HUES6 (cell line): ENCODE measurements around the gene FAM13B.

Experiments used
- H3K27ac ChIP-seq: 2 replicates; pipeline ENCODE4 v1.7.0; 2013; ENCODE audit warnings: low read depth, mild to moderate bottlenecking, low read length, inconsistent platforms
- H3K27me3 ChIP-seq: 2 replicates; pipeline ENCODE4 v1.6.1; 2013; ENCODE audit warnings: low read length; ENCODE audit not compliant: control insufficient read depth, insufficient read depth
- H3K36me3 ChIP-seq: 2 replicates; pipeline ENCODE4 v1.6.1; 2013; ENCODE audit warnings: low read length; ENCODE audit not compliant: control insufficient read depth, insufficient read depth
- H3K4me1 ChIP-seq: 2 replicates; pipeline ENCODE4 v1.6.1; 2013; ENCODE audit warnings: low read length; ENCODE audit not compliant: control insufficient read depth, insufficient read depth
- H3K4me3 ChIP-seq: 2 replicates; pipeline ENCODE4 v1.5.1; 2013; ENCODE audit warnings: low read depth, low read length
- H3K9ac ChIP-seq: one replicate; pipeline ENCODE4 v1.6.1; 2013; ENCODE audit warnings: mild to moderate bottlenecking, low read length
- H3K9me3 ChIP-seq: 2 replicates; pipeline ENCODE4 v1.6.1; 2013; ENCODE audit warnings: low read depth, low read length; ENCODE audit not compliant: control insufficient read depth, insufficient read depth

Gene FAM13B

DNA sequence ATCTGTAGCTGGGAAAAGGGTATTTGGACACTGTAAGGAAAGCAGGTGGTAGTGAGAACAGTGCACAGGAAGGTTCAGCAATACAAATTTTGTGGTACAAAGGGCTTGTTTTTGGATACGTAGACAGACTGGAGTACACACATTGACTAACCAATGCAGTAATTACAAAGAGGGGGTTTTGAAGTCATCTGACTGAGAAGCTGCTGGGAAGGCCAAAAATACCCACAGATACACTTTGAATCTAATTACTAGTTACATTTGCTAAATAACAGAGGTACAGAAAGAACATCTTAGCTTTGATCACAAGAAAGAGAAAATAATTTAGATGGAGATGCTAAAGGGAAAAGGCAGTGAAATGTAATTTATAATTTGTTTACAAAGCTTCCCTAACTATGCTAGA is 97.7 kb downstream of the FAM13B start:
- Histone ChIP-seq H3K9ac (no peak overlapping the region), H3K4me1 (no peaks in the 10 kb centered on the region), H3K27me3 (no peaks in the 10 kb centered on the region), H3K36me3 (peaks cover 30% of the 10 kb centered on the region), H3K27ac (no peak overlapping the region), H3K9me3 (no peaks in the 10 kb centered on the region), H3K4me3 (no peak overlapping the region)

- Histone ChIP-seq H3K9me3 (no peaks in the 10 kb centered on the region), H3K9ac (no peak overlapping the region), H3K4me3 (no peak overlapping the region), H3K27ac (no peak overlapping the region), H3K4me1 (no peaks in the 10 kb centered on the region), H3K27me3 (no peaks in the 10 kb centered on the region), H3K36me3 (peaks cover 13% of the 10 kb centered on the region)
Observed at GRCh38 chr5:137933491-137933911, 99.4 kb downstream of the FAM13B start.

- H3K4me3 ChIP-seq, result no peak overlapping the region
- H3K27me3 ChIP-seq, result no peaks in the 10 kb centered on the region
- H3K4me1 ChIP-seq, result no peaks in the 10 kb centered on the region
- H3K27ac ChIP-seq, result no peak overlapping the region
- H3K36me3 ChIP-seq, result peaks cover 7% of the 10 kb centered on the region
- no peaks in the 10 kb centered on the region for H3K9me3 ChIP-seq
- H3K9ac ChIP-seq, result no peak overlapping the region
Observed at GRCh38 chr5:137932800-137933199, 100.1 kb downstream of the FAM13B start.

DNA sequence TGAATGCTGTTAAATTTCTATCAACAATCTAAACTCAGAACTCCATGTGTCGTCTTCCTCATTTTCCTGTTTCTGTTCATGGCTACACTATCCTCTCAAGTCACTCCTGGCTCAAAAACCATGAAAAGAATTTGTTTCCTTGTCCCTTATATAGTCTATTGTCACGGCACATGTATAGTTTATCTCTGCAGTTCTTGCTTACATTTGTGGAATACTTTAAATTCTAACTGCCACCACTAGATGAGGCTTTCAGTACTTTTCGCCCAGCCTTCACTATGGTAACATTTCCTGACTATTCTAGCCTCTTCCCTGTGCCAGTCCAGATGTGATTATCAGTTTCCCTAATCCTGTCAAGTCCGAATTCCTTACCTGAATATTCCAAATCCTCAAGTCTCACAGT is 109.0 kb downstream of the FAM13B start:
- H3K36me3 ChIP-seq, result no peaks in the 10 kb centered on the region
- no peaks in the 10 kb centered on the region for H3K27me3 ChIP-seq
- H3K9ac ChIP-seq, result no peak overlapping the region
- H3K9me3 ChIP-seq, result no peaks in the 10 kb centered on the region
- H3K4me1 ChIP-seq, result no peaks in the 10 kb centered on the region
- no peak overlapping the region for H3K27ac ChIP-seq
- no peak overlapping the region for H3K4me3 ChIP-seq

- no peaks in the 10 kb centered on the region for H3K27me3 ChIP-seq
- H3K9me3 ChIP-seq, result no peaks in the 10 kb centered on the region
- no peaks in the 10 kb centered on the region for H3K4me1 ChIP-seq
- H3K9ac ChIP-seq, result no peak overlapping the region
- no peaks in the 10 kb centered on the region for H3K36me3 ChIP-seq
- H3K4me3 ChIP-seq, result no peak overlapping the region
- H3K27ac ChIP-seq, result no peak overlapping the region
Observed at GRCh38 chr5:137921931-137922330, 110.9 kb downstream of the FAM13B start.

- Histone ChIP-seq H3K9me3 (0 out of 2 replicates have a peak, but pooled peaks cover 7% of the 10 kb centered on the region), H3K4me1 (no peaks in the 10 kb centered on the region), H3K36me3 (no peaks in the 10 kb centered on the region), H3K27me3 (no peaks in the 10 kb centered on the region), H3K4me3 (no peak overlapping the region), H3K9ac (no peak overlapping the region), H3K27ac (no peak overlapping the region)
Observed at GRCh38 chr5:137916923-137917322, 116.0 kb downstream of the FAM13B start.

DNA sequence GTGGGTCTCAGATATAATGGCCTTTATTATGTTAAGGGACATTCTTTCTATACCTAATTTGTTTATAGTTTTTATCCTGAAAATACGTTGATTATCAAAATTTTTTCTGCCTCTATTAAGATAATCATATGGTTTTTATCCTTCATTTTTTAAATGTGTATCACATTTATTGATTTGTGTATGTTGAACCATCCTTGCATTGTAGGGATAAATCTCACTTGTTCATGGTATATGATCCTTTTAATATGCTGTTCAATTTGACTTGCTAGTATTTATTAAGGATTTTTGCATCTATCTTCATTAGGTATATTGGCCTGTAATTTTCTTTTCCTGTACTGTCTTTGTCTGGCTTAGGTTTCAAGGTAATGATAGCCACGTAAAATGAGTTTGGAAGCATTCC is 118.1 kb downstream of the FAM13B start:
- Histone ChIP-seq H3K4me3 (no peak overlapping the region), H3K4me1 (no peaks in the 10 kb centered on the region), H3K36me3 (no peaks in the 10 kb centered on the region), H3K9ac (no peak overlapping the region), H3K9me3 (0 out of 2 replicates have a peak, but pooled peaks cover 7% of the 10 kb centered on the region), H3K27ac (no peak overlapping the region), H3K27me3 (no peaks in the 10 kb centered on the region)

- Histone ChIP-seq H3K36me3 (no peaks in the 10 kb centered on the region), H3K27me3 (no peaks in the 10 kb centered on the region), H3K4me1 (no peaks in the 10 kb centered on the region), H3K27ac (no peak overlapping the region), H3K9ac (no peak overlapping the region), H3K9me3 (no peaks in the 10 kb centered on the region), H3K4me3 (no peak overlapping the region)
Observed at GRCh38 chr5:137902408-137903133, 130.3 kb downstream of the FAM13B start.

DNA sequence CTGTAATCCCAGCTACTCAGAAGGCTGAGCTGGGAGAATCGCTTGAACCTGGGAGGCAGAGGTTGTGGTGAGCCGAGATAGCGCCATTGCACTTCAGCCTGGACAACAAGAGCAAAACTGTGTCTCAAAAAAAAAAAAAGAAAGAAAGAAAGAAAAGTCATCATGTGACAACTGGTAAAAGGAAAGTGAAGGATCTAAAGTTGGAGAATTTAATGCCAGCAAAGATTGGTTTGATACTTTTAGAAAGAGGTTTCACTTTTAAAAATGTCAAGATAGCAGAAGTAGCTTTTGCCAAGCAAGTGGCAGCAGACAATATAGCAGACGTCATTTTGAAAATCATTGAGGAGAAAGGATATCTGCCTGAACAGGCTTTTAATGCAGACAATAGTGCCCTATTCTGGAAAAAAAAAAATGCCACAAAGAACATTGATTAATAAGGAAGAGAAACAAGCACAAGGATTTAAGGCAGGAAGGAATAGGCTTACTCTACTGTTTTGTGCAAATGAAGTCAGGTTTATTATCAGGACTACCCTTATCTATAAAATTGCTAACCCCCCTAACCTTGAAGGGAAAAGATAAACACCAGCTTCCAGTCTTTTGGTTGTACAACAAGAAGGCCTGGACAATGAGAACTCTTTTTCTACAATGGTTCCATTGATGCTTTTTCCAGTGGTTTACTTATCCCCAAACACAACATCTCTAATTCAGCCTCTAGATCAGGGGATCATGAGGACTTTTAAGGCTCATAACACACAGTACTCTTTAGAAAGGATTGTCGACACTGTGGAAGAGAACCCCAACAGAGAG is 131.7 kb downstream of the FAM13B start:
- no peaks in the 10 kb centered on the region for H3K36me3 ChIP-seq
- H3K27ac ChIP-seq, result no peak overlapping the region
- no peaks in the 10 kb centered on the region for H3K27me3 ChIP-seq

DNA sequence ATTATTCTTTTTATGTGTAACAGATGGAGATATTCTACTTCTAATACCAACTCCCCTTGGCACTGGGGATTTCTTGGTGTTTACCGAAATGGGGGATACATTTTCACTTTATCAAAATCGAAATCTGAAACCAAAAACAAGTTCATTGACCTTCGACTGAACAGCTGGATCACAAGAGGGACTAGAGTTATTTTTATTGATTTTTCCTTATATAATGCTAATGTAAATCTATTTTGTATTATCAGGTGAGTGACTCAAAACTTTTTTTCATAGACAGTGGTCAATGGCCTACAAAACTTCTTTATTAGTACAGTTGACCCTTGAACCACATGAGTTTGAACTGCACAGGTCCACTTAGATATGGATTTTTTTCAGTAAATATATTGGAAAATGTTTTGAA is 133.4 kb downstream of the FAM13B start:
- Histone ChIP-seq H3K9ac (no peak overlapping the region), H3K27me3 (no peaks in the 10 kb centered on the region), H3K27ac (no peak overlapping the region), H3K9me3 (no peaks in the 10 kb centered on the region), H3K4me1 (no peaks in the 10 kb centered on the region), H3K36me3 (no peaks in the 10 kb centered on the region), H3K4me3 (no peak overlapping the region)

More for the DNA sequence above, 131.7 kb downstream of the FAM13B start:
- H3K9ac ChIP-seq, result no peak overlapping the region
- H3K9me3 ChIP-seq, result no peaks in the 10 kb centered on the region
- no peaks in the 10 kb centered on the region for H3K4me1 ChIP-seq
- no peak overlapping the region for H3K4me3 ChIP-seq

DNA sequence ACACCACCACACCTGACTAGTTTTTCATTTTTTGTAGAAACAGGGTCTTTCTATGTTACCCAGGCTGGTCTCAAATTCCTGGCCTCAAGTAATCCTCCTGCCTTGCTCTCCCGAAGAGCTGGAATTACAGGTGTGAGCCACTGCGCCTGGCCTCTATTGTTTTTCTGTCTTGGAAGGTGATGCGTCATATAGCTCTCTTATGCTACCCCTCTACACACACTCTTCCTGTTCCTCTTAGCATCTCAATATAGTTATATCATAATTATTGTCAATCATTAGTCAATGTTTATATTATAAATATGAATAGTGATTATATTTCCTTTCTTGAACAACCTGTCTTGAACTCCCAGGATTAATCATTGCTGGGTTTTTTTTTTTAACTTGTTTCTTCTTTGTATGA is 136.3 kb downstream of the FAM13B start:
- no peaks in the 10 kb centered on the region for H3K4me1 ChIP-seq
- H3K36me3 ChIP-seq, result no peaks in the 10 kb centered on the region
- no peaks in the 10 kb centered on the region for H3K9me3 ChIP-seq
- no peak overlapping the region for H3K4me3 ChIP-seq
- no peaks in the 10 kb centered on the region for H3K27me3 ChIP-seq
- no peak overlapping the region for H3K27ac ChIP-seq
- H3K9ac ChIP-seq, result no peak overlapping the region
